LHCN-M2 (cell line): Measurements from ENCODE around the gene NDUFB8. TPM values are rescaled to one million over a fixed set of nuclear protein-coding genes. Genes with fewer than 3 reads are reported as not detected.

ENCODE experiments used
- DNase-seq: peaks from one replicate; pipeline ENCODE4 v3.0.0-alpha.2; 2012; ENCODE audit warnings: low read depth
- total RNA-seq: library from RNA; depleted of rRNA; stranded (reverse); fragments of >200 nt; gene quantifications from 2 replicates; pipeline ENCODE4 v1.2.3, GENCODE V29; 2014

NDUFB8 gene
- total RNA-seq, 1 experiment from 2014 or later = 183 TPM

DNA sequence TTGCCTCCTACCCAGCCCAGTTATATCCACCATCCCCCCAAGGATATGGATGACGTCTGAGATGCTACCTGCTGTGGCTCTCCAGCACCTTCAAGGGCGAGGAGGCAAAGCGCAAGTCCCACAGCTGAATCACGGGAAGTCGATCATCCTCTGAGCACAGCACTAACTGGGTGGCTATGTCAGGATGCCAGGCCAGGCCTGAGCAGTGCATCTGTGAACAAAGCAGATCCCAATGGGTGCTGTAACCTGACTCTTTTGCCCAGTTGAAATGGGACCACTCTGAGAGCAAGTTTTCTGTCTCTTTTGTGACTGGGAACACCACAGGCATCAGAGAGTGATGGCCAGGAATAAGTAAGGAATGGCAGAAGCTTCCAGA lies 22.3 kb downstream of the NDUFB8 start:
- DNase-seq = no peak

DNA sequence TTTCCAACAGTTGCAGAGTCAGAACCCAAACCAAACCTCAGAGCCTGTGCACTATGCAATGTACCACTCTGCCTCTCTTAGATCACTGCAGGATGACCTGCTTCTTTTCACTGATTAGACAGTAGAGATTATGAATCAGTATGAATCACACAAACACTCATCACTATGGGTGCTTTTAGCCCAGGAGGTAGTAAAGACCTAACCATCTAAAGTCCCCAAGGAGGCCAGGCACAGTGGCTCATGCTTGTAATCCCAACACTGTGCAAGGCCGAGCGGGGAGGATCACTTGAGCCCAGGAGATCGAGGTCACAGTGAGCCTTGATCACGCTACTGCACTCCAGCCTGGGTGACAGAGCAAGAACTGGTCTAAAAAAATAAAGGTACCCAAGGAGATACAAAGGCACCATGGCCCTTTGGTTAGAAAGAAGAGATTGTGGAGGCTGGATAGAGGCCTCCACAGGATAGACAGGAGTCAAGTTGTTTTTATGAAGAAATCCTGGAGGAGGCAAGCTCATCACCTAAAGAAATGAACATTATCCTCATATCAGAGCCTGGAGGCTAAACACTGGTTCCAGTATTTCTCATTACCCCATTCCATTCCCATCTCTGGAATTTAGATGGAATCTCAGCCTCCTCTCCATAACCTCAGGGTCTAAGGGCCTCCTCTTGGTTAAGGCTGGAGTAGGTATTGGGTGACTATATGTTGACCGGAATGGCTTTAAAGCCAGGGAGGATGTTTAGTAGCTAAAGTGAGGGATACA lies 22.9 kb downstream of the NDUFB8 start:
- DNase-seq = peak; percentile 83

- DNase-seq = no peak
These were observed 24.5 kb downstream of the NDUFB8 start for GRCh38 chr10:100505164-100505563.

GRCh38 chr10:100504096-100504495 lies 25.6 kb downstream of the NDUFB8 start:
- DNase-seq = no peak

- no peak for DNase-seq
These were observed 26.7 kb downstream of the NDUFB8 start for GRCh38 chr10:100502926-100503494.

DNA sequence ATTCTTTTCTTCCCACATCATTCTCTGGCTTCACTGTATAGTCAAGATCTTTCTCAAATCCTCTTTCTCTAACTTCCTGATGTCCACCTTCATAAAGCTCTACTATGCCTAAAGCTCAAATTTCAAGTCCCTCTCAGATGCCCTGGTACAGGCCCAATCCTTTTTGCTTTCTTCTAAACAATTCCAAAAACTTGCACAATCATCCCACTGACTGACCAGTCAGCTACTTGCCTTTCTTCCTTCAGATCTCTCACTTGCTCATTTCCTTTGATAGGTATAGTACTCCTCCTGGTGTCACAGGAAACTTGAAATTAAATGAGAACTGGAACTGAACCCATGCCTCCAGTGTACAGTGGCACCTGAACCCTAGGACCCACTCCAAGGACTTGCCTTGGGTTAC lies 28.2 kb downstream of the NDUFB8 start:
- no peak for DNase-seq

GRCh38 chr10:100498059-100498458 lies 31.6 kb downstream of the NDUFB8 start:
- no peak for DNase-seq

- DNase-seq = no peak
These were observed 33.1 kb downstream of the NDUFB8 start for GRCh38 chr10:100496567-100496966.

- DNase-seq = no peak
These were observed 39.1 kb downstream of the NDUFB8 start for GRCh38 chr10:100490531-100490930.

- no peak for DNase-seq
These were observed 40.3 kb downstream of the NDUFB8 start for GRCh38 chr10:100489396-100489795.

DNA sequence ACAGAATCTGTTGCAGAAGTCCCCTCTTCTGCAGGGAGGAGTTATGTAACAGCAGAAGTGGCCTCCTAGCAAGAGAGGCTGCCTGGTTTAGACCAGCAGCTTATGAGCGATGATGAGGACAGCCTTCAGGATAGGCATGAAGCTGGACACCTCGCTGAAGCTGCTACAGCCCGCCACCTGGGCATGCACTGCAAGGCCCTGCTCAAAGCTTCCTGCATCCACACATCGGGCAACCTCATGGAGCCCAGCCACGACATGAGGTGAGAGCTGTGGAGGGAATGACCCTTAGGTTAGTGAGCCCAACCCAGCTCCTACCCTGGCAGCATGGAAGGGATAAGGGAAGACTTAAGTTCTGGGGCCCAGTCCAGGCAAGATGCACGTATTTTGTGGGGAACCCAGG lies 42.1 kb downstream of the NDUFB8 start:
- no peak for DNase-seq

GRCh38 chr10:100485801-100486495 lies 43.7 kb downstream of the NDUFB8 start:
- DNase-seq = no peak

GRCh38 chr10:100485366-100485765 lies 44.3 kb downstream of the NDUFB8 start:
- no peak for DNase-seq

- DNase-seq = no peak
These were observed 45.6 kb downstream of the NDUFB8 start for GRCh38 chr10:100483876-100484666.

GRCh38 chr10:100482834-100483185 lies 46.9 kb downstream of the NDUFB8 start:
- DNase-seq = no peak

DNA sequence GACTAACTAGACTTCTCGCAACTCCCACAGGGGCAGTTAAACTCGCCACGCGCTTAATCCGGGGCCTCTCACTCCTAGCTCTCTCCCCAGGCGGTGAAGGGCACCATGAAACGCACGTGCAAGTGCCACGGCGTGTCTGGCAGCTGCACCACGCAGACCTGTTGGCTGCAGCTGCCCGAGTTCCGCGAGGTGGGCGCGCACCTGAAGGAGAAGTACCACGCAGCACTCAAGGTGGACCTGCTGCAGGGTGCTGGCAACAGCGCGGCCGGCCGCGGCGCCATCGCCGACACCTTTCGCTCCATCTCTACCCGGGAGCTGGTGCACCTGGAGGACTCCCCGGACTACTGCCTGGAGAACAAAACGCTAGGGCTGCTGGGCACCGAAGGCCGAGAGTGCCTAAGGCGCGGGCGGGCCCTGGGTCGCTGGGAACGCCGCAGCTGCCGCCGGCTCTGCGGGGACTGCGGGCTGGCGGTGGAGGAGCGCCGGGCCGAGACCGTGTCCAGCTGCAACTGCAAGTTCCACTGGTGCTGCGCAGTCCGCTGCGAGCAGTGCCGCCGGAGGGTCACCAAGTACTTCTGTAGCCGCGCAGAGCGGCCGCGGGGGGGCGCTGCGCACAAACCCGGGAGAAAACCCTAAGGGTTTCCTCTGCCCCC lies 47.4 kb downstream of the NDUFB8 start:
- peak; percentile 54 for DNase-seq

GRCh38 chr10:100481462-100482081 lies 48.1 kb downstream of the NDUFB8 start:
- peak; percentile 82 for DNase-seq

DNA sequence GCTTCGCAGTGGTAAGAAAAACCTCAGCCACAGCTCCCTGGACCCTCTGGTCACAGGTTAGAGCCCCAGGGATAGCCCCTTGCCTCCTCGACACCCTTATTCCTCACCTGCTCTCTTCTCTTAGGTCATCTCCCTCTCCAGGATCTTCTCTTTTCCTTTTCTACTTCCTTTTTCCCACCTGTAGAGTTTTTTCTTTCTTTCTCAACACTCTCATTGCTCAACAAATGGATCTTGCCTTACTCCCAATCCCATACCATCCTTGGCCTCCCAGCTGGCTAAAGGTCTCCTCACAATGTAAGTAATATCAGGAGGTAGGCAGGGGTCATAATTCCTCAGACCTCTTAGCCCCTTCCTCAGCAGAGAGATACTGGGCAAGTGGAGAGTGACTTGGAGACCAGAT lies 49.7 kb downstream of the NDUFB8 start:
- no peak for DNase-seq

- DNase-seq = no peak
These were observed 50.6 kb downstream of the NDUFB8 start for GRCh38 chr10:100479037-100479436.

DNA sequence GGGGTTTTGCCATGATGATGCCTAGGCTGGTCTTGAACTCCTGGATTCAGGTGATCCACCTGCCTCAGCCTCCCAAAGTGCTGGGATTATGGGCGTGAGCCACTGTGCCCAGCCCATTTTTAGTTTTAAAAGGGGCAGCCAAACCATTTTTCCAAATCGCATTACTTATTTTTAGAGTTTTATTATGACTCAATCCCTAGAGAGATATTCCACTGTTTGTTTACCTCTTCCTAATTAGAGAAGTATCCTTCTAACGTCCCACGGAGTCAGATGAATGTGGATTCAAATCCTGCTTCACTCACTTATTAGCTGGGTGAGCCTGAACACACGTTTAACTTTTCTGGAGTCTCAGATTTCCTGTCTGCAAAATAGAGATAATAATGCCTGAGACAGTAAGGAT lies 51.7 kb downstream of the NDUFB8 start:
- DNase-seq = no peak
